Measurements from ENCODE around the gene KRTAP27-1.

DNA sequence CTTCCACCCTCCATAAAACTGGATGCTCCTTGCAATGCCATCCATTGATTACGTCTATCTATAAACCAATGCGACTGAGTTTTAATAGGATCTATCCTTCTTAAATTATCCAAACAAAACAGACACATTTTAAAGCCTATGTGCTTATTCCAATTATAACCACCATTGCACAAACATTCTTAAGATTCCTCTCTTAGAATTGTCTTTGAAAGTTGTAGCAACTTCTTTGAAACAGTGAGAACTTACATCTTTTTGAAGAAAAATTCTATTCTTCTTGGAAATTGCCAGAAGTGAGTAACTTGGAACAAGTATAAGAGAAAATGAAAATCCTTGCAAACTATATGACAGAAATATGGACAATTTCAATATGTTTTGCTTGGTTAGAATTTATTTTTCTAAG is 17.3 kb downstream of the KRTAP27-1 start, which contains the start of gene KRTAP26-1:
- TF ChIP-seq POLR2A (IDR thresholded peaks at IDR 0.05) (no peak), EP300 (IDR thresholded peaks at IDR 0.05) (no peak), POLR2AphosphoS5 (IDR thresholded peaks at IDR 0.05) (no peak)
- TF ChIP-seq, protein P1, sequence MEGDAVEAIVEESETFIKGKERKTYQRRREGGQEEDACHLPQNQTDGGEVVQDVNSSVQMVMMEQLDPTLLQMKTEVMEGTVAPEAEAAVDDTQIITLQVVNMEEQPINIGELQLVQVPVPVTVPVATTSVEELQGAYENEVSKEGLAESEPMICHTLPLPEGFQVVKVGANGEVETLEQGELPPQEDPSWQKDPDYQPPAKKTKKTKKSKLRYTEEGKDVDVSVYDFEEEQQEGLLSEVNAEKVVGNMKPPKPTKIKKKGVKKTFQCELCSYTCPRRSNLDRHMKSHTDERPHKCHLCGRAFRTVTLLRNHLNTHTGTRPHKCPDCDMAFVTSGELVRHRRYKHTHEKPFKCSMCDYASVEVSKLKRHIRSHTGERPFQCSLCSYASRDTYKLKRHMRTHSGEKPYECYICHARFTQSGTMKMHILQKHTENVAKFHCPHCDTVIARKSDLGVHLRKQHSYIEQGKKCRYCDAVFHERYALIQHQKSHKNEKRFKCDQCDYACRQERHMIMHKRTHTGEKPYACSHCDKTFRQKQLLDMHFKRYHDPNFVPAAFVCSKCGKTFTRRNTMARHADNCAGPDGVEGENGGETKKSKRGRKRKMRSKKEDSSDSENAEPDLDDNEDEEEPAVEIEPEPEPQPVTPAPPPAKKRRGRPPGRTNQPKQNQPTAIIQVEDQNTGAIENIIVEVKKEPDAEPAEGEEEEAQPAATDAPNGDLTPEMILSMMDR (IDR thresholded peaks at IDR 0.05): no peak
